SK-N-MC (cell line): Measurements from ENCODE around the gene B3GNT9.

ENCODE experiments used
- DNase-seq: peaks from one replicate; pipeline ENCODE4 v3.0.0-alpha.2; 2011; ENCODE audit warnings: low read depth, low spot score
- H3K27ac ChIP-seq: fragments of 200-600 bp; sonication (generic); 2 replicates; pipeline ENCODE4 v1.5.1; 2016; ENCODE audit warnings: mixed run types
- H3K36me3 ChIP-seq: fragments of 200-600 bp; sonication (generic); 2 replicates; pipeline ENCODE4 v1.6.1; 2017; ENCODE audit warnings: antibody characterized with exemption, low read length, mixed read lengths; ENCODE audit not compliant: insufficient read depth
- H3K4me3 ChIP-seq: fragments of 200-600 bp; sonication (generic); 2 replicates; pipeline ENCODE4 v1.5.1; 2016
- H3K9ac ChIP-seq: fragments of 200-600 bp; sonication (generic); 2 replicates; pipeline ENCODE4 v1.8.0; 2017; ENCODE audit warnings: mixed run types, mixed read lengths; ENCODE audit not compliant: insufficient read length
- H3K9me3 ChIP-seq: fragments of 200-600 bp; sonication (generic); 2 replicates; pipeline ENCODE4 v1.6.1; 2017; ENCODE audit warnings: low read depth, mild to moderate bottlenecking, antibody characterized with exemption, low read length, moderate library complexity, mixed read lengths
- EZH2 ChIP-seq: fragments of 200-600 bp; sonication (generic); IDR thresholded peaks from one replicate; pipeline ENCODE4 v1.6.1; 2017; ENCODE audit warnings: antibody characterized with exemption
- FOXP2 ChIP-seq: optimal IDR thresholded peaks from 2 replicates; pipeline ENCODE3; 2011; ENCODE audit warnings: mild to moderate bottlenecking, moderate library complexity; ENCODE audit not compliant: insufficient read depth; ENCODE audit errors: extremely low read length, control extremely low read depth
- POLR2AphosphoS5 ChIP-seq: IDR thresholded peaks from 2 replicates; pipeline ENCODE4 v1.6.1; 2012; ENCODE audit warnings: mild to moderate bottlenecking, low read depth, low read length, borderline replicate concordance

The B3GNT9 gene

DNA sequence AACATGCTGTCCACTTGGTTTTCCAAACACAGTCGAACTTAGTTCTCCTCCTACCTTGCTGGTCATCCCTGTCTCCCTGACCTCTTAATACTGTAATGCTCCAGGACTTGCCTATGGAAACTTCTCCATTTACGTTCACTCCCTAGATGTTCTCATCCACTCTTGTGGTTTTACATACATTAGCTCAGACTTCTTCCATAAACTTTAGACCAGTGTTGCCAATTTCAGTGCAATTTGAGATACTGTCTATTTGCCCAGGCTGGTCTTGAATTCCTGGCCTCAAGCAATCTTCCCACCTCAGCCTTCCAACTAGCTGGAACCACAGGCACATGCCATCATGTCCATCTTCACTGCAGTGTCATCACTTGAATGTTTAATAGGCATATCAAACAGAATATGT is 31.5 kb upstream of the B3GNT9 start:
- no peak for DNase-seq
- TF ChIP-seq EZH2 (no peak), POLR2AphosphoS5 (no peak), FOXP2 (no peak)
- H3K36me3 ChIP-seq = no peaks in the 10 kb centered on the region
- H3K4me3 ChIP-seq = peak overlapping the region; percentile 85
- H3K9ac ChIP-seq = no peak overlapping the region
- H3K9me3 ChIP-seq = no peaks in the 10 kb centered on the region
- no peak overlapping the region for H3K27ac ChIP-seq

DNA sequence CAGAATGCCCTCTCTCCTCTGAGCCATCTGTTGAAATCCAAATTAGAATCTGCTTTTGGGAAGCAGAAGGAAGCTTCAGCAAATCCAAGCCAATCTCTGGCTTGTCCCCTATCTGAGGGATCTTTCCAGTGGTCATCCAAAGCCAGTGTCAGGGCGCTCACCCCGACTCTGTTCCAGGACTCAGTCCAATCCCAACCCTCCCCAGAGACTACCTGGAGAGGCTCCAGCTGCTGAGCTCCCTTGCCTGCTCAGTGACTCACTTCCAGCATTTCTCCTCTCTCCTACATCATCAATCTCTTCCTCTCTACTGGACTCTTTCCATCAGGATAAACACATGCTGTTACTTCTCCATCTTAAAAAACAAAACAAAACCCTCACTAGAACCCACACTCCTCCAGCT is 30.5 kb upstream of the B3GNT9 start:
- no peak for DNase-seq
- no peak for TF ChIP-seq EZH2
- no peak for TF ChIP-seq POLR2AphosphoS5
- no peak for TF ChIP-seq FOXP2
- no peak overlapping the region for H3K9ac ChIP-seq
- no peaks in the 10 kb centered on the region for H3K36me3 ChIP-seq
- no peak overlapping the region for H3K4me3 ChIP-seq
- no peaks in the 10 kb centered on the region for H3K9me3 ChIP-seq
- no peak overlapping the region for H3K27ac ChIP-seq

DNA sequence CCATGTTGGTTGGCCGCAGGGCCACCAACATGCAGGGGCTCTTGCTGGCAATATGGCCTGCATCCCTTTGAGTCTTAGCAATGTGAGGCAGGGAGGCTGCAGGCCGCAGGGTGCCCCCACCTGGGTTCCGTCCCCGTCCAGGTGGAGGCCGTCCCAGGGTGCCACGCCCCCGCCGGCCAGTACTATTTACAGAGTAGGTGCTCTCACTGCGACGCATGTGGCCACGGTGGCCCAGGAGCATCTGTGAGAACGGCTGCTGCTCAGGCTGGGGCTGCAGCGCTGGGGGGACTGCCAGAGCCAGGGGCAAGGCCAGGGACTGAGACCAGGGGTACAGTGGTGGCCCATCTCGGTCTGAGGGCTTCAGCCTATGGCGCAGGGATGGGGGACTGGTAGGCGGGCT is 29.4 kb upstream of the B3GNT9 start:
- Histone ChIP-seq H3K9me3 (no peaks in the 10 kb centered on the region), H3K4me3 (no peak overlapping the region), H3K9ac (no peak overlapping the region), H3K36me3 (no peaks in the 10 kb centered on the region), H3K27ac (no peak overlapping the region)
- TF ChIP-seq EZH2 (no peak), POLR2AphosphoS5 (no peak), FOXP2 (no peak)
- DNase-seq = no peak

DNA sequence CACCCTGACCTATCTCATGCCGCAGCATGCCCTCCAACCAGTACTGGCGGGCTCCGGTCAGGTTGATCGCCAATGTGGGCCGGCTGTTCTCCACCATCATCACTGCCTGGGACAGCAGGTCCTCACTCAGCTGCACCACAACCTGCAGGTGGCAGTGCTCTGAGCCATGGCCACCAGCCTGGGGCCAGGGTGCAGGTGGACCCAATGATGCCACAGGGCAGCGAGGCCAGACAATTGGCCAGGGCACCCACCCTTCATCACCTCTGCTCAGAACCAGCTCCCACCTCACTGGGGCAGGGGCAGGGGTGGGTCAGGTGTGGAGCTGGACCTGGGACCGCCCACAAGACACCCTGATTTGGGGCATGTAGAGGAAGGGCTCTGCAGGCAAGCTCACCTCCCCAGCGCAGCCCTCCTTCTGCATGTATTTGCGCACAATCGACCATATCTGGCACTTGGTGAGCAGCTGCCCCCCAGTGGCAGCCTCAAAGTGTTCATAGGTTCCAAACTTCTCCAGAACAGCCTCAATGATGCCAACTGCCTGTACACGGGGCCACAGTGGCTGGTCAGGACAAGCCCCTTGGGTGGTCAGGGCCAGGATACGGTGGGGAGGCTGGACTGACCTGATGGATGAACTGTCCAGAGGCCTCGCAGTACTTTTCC is 28.8 kb upstream of the B3GNT9 start:
- TF ChIP-seq FOXP2 (no peak), EZH2 (no peak), POLR2AphosphoS5 (no peak)
- H3K36me3 ChIP-seq = no peaks in the 10 kb centered on the region
- H3K9me3 ChIP-seq = no peaks in the 10 kb centered on the region
- no peak overlapping the region for H3K9ac ChIP-seq
- H3K27ac ChIP-seq = no peak overlapping the region
- DNase-seq = no peak
- H3K4me3 ChIP-seq = no peak overlapping the region

DNA sequence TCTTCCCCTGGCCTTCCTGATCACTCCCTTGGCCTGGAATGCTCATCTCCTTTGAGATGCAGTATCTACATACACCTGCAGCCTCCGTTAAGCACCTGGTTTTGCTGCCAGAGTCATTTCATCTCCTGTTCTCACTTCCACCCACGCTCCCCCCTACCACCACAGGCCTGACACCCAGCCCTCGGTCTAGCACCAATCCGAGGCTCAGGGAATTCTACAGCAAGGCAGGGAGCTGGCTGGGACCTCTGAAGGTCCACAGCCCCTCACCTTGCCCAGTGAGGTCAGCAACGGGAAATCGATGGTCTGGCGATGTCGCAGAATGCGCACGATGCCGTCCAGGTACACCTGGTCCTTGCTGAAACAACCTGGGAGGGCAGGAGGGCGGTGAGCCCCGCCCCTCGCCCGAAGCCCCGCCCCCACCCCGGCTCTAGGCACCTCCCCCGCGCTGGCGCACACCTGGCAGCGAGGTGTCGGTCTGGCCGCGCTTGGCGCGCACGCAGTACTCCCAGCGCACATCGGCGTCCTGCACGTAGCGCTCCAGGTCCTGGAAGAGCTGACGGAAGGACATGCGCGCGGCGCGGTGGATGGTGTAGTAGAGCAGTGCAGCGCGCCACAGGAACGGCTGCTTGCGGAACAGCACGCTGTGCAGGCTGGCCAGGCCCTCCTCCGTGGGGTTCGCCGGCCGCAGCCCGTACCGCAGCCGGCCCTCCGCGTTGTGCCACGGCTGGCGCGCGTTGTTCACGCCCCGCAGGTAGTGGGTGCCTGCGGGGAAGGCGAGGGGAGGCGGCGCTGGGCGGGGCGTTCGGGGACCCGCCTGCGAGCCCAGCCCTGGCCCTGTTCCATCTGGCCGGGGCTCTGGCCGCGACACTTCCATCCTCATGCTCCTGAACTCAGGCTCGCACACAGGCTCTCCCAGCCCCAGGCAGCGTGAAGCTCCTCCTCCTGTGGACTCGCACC is 27.2 kb upstream of the B3GNT9 start:
- no peaks in the 10 kb centered on the region for H3K9me3 ChIP-seq
- no peaks in the 10 kb centered on the region for H3K36me3 ChIP-seq
- no peak for DNase-seq
- no peak overlapping the region for H3K27ac ChIP-seq
- H3K9ac ChIP-seq = no peak overlapping the region
- TF ChIP-seq EZH2 (no peak), POLR2AphosphoS5 (no peak), FOXP2 (no peak)
- H3K4me3 ChIP-seq = no peak overlapping the region

DNA sequence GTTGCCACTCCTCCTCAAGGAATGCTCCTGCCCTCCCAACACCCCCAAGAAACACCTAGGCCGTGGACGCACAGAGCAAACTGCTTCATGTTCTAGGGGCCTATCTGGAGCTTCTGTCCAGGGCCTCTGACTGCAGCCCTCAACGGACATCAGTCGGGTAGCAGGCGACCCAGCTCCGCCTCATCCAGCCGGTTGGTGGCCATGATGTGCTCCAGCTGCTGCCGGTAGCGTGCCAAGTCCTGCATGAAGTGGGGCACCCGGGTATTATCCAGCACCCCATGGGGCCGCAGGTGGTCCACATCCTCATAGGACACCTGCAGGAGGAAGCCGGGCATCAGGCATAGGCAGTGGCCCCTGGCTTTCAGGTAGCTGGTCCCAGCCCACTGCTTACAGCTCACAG is 25.9 kb upstream of the B3GNT9 start:
- H3K9ac ChIP-seq = no peak overlapping the region
- H3K9me3 ChIP-seq = no peaks in the 10 kb centered on the region
- H3K27ac ChIP-seq = no peak overlapping the region
- TF ChIP-seq EZH2 (no peak), FOXP2 (no peak), POLR2AphosphoS5 (no peak)
- no peaks in the 10 kb centered on the region for H3K36me3 ChIP-seq
- no peak for DNase-seq
- no peak overlapping the region for H3K4me3 ChIP-seq

DNA sequence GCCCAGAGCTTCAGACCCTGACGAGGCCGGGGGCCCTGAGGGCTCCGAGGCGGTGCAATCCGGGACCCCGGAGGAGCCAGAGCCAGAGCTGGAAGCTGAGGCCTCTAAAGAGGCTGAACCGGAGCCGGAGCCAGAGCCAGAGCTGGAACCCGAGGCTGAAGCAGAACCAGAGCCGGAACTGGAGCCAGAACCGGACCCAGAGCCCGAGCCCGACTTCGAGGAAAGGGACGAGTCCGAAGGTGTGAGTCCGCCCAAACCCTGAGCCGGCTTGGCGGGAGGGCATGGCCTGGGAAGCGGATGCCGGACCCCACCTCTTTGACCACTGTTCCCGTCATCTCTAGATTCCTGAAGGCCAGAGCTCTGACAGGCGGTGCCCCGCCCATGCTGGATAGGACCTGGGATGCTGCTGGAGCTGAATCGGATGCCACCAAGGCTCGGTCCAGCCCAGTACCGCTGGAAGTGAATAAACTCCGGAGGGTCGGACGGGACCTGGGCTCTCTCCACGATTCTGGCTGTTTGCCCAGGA is 24.0 kb upstream of the B3GNT9 start:
- no peak overlapping the region for H3K4me3 ChIP-seq
- no peak for TF ChIP-seq FOXP2
- no peak for TF ChIP-seq EZH2
- TF ChIP-seq POLR2AphosphoS5 = no peak
- H3K9me3 ChIP-seq = no peaks in the 10 kb centered on the region
- DNase-seq = no peak
- H3K9ac ChIP-seq = no peak overlapping the region
- no peaks in the 10 kb centered on the region for H3K36me3 ChIP-seq
- H3K27ac ChIP-seq = no peak overlapping the region

DNA sequence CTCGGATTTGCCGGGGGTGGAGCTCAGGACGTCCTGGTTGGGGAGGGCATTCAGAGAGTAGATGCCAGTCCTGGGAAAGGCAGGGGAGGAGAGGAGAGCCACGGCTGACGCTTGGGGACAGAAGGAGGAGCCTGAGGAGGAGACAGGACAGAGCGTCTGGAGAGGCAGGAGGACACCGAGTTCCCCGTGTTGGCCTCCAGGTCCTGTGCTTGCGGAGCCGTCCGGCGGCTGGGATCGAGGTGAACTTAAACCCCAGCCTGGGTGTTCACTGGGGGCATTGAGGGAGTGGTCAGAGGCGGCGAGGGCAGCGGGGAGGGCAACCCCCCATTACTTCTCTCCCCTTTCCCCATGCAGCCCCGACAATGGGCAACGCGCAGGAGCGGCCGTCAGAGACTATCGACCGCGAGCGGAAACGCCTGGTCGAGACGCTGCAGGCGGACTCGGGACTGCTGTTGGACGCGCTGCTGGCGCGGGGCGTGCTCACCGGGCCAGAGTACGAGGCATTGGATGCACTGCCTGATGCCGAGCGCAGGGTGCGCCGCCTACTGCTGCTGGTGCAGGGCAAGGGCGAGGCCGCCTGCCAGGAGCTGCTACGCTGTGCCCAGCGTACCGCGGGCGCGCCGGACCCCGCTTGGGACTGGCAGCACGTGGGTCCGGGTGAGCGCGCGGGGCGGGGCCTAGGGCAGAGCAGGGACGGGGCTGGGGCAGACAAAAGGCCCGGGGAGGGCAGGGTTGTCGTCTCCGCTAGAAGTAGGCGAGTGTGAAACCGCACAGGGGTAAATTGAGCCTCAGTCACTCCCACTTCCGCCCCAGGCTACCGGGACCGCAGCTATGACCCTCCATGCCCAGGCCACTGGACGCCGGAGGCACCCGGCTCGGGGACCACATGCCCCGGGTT is 23.3 kb upstream of the B3GNT9 start:
- DNase-seq = no peak
- Histone ChIP-seq H3K27ac (no peak overlapping the region), H3K9ac (no peak overlapping the region), H3K9me3 (no peaks in the 10 kb centered on the region), H3K4me3 (no peak overlapping the region), H3K36me3 (no peaks in the 10 kb centered on the region)
- TF ChIP-seq FOXP2 = no peak
- peak; percentile 28; the same call in 1 of the 2 replicates for TF ChIP-seq POLR2AphosphoS5
